HL-60/S4 (cell line): ENCODE results near the gene TCF7L2.
"Not testable (repeated sequence)": the region's sequence is repeated elsewhere in the genome, so short reads cannot be mapped to it uniquely, and the experiment has no call there.

Source experiments
- in situ Hi-C: fragments of 300-500 bp; cut with MboI; formaldehyde crosslinking; loops from 2 replicates; pipeline ENCODE4 v1.14.3; 2022; ENCODE audit warnings: low sequenced_read_pairs

Gene TCF7L2

DNA sequence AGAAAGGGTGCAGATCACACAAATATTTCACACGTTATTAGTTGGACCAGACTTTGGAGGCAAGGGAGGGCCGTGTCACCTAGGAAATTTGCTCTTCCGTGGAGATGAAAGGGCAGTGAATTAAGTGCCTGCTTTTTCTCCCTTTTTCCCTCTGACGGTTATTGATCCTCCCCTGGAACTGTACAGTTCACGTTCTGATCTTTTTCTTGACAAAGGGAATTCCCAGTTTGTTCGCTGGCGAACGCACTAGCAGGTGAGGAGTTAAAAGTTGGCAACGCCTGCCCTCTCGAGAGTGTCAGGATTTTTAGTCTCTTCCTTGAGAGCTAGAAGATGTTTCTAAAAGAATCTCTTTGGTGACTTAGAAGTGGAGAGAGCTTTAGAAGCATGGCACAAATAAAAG, 111.5 kb downstream of the TCF7L2 start:
- in situ Hi-C loops: no loop called here

- in situ Hi-C loops: no loop called here
These were observed 113.3 kb downstream of the TCF7L2 start for GRCh38 chr10:113063043-113063967.

DNA sequence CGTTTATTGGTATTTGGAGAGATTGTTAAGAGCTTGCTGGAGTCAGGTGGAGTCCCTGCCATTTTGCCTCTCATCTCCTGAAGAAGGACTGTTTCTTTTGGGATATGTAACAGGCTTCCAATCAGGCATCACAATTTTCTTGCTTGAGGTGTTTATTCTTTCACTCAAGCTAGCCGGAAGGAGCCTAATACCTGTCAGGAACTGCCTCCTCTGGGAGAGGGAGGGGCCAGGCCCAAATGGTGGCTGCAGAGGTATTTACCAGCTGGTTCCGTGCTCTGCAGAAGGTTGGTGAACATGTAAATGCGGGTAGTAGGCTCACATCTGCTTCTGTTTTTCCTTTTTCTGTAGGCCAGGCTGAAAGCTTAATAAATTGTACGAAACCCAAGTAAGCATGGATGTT, 114.0 kb downstream of the TCF7L2 start:
- in situ Hi-C loops: no loop called here

GRCh38 chr10:113066120-113066519, 116.1 kb downstream of the TCF7L2 start:
- in situ Hi-C loops: not testable (repeated sequence)

GRCh38 chr10:113066561-113067312, 116.7 kb downstream of the TCF7L2 start:
- in situ Hi-C loops: no loop called here

GRCh38 chr10:113067501-113067900, 117.5 kb downstream of the TCF7L2 start:
- in situ Hi-C loops: no loop called here

DNA sequence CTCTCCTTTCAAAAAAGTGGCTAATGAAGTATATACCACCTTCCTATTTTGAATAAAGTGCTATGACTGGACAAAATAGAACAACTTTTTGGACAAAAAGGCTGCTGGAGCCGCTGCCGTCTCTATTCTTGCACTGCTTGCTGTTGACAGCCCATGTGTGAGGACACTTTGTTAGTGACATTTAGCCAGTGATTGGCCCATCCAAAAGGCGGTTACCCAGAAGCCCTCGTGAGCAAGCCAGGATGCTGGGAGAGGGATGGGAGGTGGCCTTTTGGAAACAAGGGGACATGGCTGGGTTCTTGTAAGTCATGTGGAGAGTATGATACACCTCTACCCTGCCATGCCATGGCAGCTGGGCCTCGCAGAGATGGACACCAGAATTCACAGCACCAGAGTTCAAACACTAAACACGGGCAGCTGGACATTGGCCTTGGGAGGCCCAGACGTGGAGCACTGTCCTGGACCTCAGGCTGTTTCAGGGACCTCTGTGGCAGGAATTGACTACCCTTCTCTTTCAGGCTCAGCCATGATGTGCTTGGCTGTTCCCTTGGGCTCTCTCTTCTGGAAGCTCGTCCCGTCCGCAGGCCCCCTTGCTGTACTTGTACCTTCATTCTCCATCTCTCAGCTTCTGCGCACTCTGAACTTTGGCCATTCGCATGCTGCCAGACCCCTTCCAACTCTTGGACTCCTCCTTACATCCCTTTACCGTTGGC, 118.3 kb downstream of the TCF7L2 start:
- in situ Hi-C loops: no loop called here

DNA sequence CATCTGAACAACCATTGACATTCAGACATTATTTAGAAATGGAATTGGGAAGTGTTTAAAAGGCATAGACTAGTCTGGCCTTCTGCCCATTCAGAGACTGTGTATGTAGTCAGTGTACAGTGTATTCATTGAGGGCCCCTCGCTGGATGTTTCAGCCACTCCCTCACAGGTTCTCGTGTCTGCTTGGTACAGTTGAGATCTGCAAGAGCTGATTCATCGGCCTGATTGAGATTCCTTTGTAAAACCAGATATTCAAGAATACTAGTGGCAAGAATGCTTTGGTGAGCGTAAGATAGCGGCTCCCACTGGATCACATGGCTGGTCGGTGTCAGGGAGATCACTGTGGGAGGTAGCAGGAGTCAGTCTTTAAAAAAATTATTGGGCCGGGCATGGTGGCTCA, 119.5 kb downstream of the TCF7L2 start:
- in situ Hi-C loops: no loop called here

DNA sequence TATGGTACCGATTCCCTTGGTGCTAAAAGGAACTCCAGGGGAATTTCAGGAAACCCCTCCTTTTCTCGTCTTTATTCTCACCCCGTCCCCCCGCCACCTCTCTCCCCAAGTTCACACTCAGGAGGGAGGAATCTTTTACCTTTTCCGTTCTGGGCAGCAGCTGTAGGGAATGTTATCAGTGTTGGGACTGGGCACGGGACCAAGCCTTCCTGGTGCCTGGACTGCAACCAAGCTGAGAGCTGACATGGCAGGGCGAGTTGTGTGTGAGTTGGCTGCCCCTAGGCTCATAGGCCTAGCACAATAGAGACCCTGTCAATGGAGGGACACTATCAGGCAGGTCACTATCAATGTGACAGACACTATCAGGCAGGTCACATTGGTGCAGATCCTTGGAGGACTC, 121.4 kb downstream of the TCF7L2 start:
- in situ Hi-C loops: no loop called here

DNA sequence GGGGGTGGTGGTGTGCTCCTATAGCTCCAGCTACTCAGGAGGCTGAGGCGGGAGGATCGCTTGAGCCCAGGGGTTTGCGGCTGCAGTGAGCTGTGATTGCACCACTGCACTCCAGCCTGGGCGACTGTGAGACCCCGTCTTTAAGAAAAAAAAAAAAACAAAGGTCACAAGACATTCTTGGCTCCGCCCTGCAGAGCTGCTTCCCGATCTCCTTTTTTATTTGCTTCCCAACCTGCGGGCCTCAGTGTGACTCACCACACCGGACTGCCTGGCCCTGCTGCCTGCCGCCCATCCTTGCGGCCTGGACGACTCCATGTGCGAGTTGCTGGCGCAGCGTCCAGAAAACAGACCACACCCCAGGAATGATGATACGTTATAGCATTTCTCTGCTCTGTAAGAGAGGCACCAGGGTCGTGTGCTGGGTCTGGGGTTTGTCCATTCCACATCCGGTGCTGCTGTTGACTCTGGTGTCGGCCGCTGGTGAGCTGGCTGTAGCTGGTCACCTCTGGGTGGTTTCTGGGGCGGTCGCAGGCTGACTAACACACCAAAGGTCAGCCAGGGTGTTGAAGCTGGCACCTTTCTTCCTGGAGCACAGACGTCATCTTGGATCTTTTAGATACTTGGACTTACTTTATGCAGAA, 123.6 kb downstream of the TCF7L2 start:
- in situ Hi-C loops: no loop called here

- in situ Hi-C loops: no loop called here
These were observed 126.9 kb downstream of the TCF7L2 start for GRCh38 chr10:113076949-113077348.

DNA sequence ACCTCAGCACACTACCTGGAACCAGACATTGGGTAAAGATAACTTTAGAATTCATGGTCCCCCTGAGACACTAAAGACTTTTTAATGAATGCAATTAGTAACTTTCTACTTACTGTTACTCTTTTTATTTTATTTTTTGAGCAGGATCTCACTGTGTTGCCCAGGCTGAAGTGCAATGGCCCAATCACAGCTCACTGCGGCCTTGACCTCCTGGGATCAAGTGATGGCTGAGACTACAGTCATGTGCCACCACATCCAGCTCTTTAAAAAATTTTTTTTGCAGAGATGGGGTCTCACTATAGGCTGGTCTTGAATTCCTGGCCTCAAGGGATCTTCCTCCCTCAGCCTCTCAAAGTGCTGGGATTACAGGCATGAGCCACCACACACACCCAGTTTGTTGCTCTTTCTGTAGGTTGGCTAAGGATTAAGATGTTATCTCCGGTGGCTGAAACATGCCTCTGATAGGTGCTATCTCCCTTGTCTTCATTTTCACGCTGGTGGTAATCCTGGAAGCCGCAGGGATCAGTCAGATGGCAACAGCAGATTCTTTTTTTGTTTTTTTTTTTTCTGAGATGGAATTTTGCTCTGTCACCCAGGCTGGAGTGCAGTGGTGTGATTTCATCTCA, 128.3 kb downstream of the TCF7L2 start:
- in situ Hi-C loops: no loop called here

- in situ Hi-C loops: no loop called here
These were observed 130.2 kb downstream of the TCF7L2 start for GRCh38 chr10:113080061-113080924.

DNA sequence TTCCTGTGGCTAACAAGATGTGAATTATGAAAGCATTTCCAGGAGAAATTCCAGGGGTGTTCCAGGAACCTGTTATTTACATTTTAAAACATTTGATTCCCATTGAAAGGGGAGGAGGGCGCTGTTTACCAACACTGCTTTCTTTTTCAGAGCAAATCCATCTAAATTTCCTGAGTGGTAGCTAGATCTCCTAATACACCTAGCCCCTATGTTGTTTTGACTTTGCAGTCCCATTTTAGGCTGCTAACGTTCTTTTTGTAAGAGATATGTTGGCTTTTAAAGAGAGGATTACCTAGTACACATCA, 130.8 kb downstream of the TCF7L2 start:
- in situ Hi-C loops: no loop called here

DNA sequence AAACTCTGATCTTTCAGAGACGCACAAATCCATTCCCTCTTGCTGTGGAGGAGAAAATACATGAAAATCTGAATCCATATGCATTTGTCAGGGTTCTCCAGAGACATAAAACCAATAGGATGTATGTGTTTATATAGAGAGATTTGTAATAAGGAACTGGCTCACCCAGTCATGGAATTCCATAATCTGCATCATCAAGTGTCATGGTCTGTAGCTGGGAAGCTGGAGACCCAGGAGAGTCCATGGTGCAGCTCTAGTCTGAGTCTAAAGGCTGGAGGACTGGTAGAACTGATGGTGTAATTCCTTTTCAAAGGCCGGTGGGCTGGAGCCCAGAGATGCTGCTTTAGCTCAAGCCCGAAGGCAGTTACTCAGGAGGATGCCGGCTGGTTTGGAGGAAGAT, 134.0 kb downstream of the TCF7L2 start:
- in situ Hi-C loops: no loop called here

- in situ Hi-C loops: no loop called here
These were observed 135.7 kb downstream of the TCF7L2 start for GRCh38 chr10:113085776-113086175.

- in situ Hi-C loops: no loop called here
These were observed 136.2 kb downstream of the TCF7L2 start for GRCh38 chr10:113086282-113086681.

DNA sequence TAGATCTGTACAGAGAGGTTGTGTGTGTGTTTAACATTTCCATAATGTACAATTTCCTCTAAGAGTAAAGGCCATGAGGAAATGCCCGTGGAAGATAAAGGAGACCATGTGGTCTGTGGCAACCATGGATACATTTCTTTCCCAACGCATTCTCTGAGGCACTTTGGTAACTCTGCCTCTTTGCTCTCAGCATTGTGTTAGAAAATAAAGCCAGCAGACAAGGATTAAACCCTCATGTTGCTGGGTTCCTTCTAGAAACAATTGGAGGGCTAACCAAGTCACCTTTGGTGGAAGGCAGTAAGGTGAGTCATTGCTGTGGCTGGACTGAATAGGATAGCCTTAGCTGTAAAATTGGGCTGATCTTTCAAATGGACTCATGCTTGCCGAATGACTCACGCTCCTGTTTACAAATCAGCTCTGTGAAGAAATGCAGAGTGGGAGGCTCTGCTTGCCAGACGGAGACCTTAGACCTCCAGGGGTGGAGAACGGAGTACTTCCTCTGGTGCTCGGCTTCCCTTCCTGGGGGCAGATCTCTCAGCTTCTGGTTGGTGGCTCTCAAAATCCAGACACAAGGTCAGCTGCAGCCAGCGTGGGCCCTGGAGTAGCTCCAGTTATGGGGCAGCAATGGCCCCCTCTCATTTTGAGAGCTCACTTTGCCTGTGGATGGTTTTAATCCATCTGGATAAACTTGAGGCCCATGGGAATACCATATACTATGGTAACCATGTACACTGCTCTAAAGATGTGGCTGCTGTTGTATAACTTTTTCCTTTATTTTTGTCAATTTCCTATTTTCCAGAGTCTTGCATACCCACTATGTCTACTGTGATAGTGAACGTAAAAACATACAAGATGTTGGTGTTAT, 137.3 kb downstream of the TCF7L2 start:
- in situ Hi-C loops: no loop called here

DNA sequence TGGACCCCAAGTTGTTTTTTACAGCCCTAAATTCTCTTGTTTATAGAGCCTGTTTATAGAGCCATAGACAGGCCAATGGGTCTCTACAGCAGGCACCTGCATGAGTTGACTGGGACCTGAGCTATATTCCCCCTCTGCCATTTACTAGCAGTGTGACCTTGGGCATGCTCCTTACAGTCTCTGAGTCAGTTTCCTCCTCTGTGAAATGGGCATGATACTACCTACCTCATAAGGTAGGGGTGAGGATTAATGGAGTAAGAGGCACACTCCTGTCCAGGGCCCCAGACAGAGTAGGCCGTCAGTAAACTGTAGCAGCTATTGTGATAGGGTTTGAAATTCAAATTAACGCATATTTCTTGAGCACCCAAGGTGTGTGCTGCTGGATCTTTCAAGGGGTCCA, 138.1 kb downstream of the TCF7L2 start:
- in situ Hi-C loops: no loop called here
